IPS DF 19.7 (cell line): Measurements from ENCODE around the gene AUH.

Experiments used
- DNase-seq: peaks from one replicate; pipeline ENCODE4 v3.0.0-alpha.2; 2013; ENCODE audit warnings: low read depth, low spot score

The AUH gene

GRCh38 chr9:91295357-91295756, 66.4 kb downstream of the AUH start:
- DNase-seq: no peak

DNA sequence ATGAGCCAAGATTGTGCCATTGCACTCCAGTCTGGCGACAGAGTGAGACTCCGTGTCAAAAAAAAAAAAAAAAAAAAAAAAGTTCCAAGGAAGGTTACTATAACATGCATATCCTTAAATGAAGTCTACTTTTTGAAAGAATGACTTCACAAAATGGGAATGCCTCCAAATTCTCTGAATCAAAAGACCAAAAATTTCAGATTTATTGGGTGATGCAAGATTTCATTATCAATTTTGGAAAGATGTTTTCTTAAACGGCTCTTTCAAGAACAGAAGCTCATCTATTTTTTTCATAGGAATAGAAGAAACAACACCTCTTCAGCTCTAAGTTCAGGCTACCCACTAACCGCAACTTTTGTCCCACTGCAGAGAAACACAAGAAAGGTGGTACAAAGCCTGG, 69.9 kb downstream of the AUH start:
- DNase-seq: no peak

GRCh38 chr9:91289244-91289643, 72.5 kb downstream of the AUH start:
- DNase-seq: no peak

GRCh38 chr9:91285729-91286353, 75.9 kb downstream of the AUH start:
- no peak for DNase-seq

DNA sequence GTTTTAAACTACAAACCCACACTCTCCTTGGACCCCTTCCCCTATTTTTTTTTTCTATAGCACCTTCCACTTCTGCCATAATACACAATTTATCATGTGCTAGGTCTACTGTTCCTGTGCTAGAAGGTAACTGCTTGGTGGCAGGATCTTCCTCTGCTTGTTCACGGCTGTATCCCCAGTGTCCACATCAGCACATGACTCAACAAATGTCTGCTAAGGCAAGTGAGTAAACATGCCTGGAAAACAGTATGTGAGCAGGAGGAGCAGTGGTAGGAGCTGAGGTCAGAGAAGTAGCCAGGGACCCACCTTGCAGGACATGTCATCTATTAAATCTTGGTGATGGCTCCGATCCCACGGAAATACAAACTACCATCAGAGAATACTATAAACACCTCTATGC, 79.4 kb downstream of the AUH start:
- DNase-seq: no peak

DNA sequence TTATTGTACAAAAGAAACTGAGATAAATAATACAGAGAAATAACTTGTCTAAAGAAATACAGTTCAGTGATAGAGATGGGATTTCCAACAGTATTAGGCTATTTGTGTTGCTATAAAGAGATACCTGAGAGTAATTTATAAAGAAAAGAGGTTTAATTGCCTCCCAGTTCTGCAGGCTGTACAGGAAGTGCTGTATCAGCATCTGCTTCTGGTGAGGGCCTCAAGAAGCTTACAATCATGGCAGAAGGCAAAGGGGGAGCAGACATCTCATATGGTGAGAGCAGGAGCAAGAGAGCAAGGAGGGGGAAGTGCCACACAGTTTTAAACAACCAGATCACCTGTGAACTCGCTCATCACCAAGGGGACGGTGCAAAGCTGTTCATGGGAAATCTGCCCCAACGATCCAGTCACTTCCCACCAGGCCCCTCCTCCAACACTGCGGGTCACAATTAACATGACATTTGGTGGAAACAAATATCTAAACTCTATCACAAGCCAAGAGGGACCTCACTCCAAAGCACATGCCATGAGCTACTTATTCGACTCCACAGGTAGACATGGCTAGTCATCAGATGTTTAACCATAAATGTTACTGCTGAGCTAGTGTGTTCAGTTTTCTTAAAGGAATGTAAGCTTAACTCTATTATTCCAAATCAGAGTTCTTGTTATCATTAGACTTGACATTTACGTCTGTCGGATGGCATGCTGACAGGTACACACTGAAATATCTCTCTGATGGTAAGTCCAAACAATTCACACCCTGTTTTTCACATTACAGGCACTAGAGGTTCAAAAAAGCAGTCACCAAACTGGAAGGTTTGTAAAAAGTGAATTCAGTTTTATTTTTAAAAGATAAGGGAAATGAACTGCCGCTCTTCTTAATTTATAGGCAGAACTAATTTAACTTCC, 82.2 kb downstream of the AUH start:
- no peak for DNase-seq

- DNase-seq: no peak
These were observed 85.2 kb downstream of the AUH start for GRCh38 chr9:91276513-91276912.

DNA sequence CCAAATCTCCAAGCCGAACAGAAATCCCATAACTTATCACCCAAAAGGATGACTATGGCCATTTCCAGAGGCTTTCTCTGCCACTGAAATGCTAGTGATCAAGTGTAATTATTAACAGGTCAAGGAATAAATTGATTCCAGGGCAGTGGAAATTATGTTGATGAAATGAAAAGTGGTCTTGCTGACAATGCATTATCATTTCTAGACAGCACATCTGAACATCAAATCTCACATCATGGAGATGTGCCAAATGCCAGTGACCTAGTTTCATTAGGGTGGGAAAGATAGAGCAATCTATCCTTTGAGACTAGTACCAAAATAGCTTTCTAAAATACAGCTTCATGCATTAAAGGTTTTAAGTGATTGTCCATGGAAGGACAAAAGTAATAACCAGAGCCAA, 86.1 kb downstream of the AUH start:
- no peak for DNase-seq

GRCh38 chr9:91274949-91275492, 86.7 kb downstream of the AUH start:
- no peak for DNase-seq

DNA sequence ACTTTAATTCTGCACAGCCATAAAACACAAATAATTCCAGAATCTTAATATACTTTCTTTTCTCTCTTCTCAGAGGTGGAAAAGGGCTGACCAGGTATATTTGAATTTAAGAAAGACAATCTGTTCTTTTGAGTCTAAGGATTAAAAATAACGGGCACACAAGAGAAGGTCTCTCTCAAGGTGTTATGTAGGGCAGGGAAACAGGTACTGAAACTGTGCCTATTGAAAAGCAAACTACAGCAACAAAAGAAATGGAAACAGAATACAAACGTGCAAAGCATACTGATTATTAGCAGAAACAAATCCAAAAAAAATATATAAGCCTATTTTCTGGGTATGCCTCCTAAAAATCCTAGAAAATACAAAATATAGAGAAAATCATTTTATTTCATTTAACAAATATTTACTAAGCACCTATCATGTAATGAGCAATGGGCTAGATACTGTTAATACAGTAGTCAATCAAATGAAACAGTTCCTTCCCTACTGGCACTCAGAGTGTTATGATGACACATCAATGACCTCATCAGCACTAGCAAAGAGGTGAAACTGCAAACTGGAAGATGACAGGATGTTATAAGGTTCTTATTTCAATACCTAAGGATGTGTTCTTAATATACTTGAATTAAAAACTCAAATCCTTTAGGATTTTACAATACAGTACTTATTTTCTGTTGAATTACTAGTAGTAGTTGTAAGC, 87.7 kb downstream of the AUH start:
- no peak for DNase-seq

- DNase-seq: no peak
These were observed 90.6 kb downstream of the AUH start for GRCh38 chr9:91271156-91271555.

- DNase-seq: no peak
These were observed 91.7 kb downstream of the AUH start for GRCh38 chr9:91269907-91270491.

DNA sequence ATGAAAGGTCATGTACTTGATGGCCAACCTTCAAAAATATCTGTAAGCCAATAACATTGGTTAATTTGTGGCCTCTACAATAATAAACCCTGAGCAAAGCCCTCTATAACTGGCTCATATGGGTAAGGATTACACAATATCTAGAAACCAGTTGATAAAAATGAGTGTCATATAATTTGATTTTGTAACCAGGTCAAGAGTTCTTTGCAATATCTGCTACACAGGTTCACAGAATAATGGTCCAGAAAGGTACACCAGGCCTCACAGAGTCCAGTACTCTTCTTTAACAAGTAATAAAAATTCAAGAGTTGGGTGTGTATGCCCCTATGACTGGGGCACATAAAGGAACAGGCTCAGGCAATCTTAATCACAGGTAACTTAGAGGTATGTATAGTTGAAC, 95.3 kb downstream of the AUH start:
- DNase-seq: no peak

DNA sequence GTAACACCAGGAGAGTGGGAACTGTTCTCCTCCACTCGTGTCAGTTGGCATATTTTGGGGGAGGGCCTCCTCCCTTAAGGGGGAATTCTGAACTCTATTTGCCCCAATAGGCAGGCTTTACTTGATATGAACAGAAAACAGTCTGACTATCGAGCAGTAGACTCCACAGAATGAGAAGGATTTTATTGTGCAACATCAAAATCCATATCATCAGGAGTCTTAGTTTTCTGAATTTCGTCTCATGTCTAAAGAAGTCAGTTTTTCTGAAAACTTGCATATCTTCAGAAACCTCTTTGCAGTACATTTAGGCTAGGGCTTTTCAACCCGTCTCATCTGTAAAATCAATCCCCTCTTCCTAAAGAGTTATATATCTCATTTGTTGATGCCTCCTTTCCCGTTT, 96.2 kb downstream of the AUH start:
- DNase-seq: no peak

DNA sequence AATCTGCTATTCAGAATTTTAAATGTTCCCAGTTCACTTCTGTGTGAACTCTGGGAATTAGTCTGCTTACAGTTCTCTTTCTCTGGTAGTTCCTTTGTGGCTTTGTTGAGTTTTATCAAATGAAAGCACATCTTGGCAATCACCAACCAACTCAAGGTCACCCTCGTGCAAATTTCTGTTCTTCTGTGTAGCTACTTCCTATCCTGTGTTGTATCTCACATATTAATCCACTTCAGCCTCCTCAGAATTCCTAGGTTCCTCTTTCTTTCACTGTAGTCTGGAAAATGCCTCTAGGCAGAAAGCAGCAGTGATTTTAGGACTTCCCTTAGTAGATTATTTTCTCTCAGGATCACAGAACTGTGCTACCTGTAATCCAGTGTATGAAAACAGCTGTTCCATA, 100.3 kb downstream of the AUH start:
- DNase-seq: no peak

GRCh38 chr9:91259162-91259561, 102.6 kb downstream of the AUH start:
- no peak for DNase-seq

DNA sequence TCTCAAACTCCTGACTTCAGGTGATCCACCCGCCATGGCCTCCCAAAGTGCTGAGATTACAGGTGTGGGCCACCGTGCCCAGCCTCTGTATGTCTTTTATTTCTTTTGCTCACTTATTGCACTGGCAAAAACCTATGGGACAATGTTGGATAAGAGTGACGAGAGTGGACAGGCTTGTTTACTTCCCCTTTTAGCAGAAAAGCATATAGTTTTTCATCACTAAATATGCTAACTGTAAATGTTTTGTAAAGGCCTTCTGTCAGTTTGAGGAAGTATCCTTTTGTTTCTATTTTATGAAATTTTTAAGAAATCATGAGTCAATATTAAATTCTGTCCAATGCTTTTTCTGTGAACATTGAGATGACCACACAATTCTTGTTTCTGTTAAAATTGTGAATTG, 103.3 kb downstream of the AUH start:
- no peak for DNase-seq

GRCh38 chr9:91256235-91256634, 105.5 kb downstream of the AUH start:
- no peak for DNase-seq

- no peak for DNase-seq
These were observed 106.4 kb downstream of the AUH start for GRCh38 chr9:91255327-91255726.

GRCh38 chr9:91253488-91253887, 108.2 kb downstream of the AUH start:
- no peak for DNase-seq

DNA sequence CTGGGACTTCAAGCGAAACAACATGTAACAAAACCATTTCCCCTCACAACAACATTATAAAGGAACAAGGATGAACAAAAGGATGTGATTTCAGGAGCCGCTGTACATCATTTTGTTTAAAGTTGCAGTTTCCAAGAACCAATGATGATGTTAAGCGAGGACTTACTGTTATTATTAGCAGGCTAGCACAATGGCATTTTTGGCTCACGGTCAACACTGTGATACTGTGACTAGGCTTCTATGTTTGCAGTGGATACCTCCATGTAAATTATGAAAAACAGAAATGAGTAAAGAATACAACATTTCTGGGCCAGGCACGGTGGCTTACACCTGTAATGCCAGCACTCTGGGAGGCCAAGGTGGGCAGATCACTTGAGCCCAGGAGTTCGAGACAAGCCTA, 113.0 kb downstream of the AUH start:
- no peak for DNase-seq

DNA sequence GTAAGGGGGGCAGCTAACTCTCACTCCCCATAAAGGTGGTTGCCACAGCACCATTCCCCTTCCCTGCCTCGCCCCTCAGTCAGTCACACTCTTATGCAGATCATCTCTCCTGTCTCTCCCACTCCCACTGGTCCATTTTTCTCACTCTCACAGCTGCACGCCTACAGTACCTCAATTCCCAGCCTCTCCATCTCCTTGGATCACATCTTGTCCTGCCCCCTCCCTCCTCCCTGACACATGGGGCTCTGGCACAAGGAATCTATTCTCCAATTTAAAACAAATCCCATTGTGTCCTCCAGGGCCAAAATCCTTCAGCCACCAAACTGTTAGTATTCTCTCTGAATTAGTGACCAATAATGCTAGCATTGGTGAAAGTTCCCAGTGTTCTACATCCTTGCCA, 114.4 kb downstream of the AUH start:
- DNase-seq: no peak
